22Rv1 (cell line): ENCODE results near the gene COLQ.

ENCODE experiments used
- H3K27ac ChIP-seq: fragments of 450-650 bp; 2 replicates; pipeline ENCODE4 v1.5.1; 2017
- CTCF ChIP-seq: fragments of 450-650 bp; IDR thresholded peaks from 2 replicates; pipeline ENCODE4 v1.5.1; 2017; ENCODE audit warnings: mild to moderate bottlenecking
- ZFX ChIP-seq: fragments of 450-650 bp; IDR thresholded peaks from 2 replicates; pipeline ENCODE4 v1.6.1; 2017; ENCODE audit warnings: antibody characterized with exemption, borderline replicate concordance

Gene COLQ

GRCh38 chr3:15531346-15531745 lies 9.8 kb upstream of the COLQ start:
- TF ChIP-seq CTCF (no peak), ZFX (no peak)
- no peak overlapping the region for H3K27ac ChIP-seq

DNA sequence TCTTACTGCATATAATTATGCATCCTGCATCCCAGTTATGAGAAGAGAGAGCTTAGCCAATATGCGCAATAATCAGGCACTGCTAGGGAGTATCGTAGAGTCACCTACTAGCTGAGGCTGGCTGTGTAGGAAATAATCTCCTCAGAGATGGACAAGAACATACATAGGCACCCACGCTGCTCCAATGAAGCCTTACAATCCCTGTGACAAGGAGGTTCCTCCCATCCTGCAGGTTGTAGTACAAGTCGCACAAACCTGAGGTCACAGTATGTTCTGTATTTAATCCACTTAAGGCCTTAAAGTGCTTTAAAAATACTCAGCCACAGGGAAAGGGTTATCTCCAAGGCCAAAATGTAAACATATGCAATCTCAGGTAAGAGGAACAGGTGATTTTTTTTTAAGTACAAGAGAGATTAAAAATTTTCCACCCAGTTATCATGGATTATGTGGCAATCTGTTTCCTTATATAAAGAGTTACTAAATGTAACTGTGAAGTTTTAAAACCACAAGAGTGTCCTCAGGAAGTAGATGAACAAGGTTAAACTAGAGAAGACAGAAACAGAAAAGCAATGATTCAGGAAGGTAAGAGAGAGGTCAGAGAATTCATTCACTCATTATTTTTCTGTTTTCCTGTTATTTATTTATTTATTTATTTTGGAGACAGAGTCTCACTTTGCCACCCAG lies 7.5 kb upstream of the COLQ start:
- peak overlapping the region; percentile 25; the same call in 1 of the 2 replicates for H3K27ac ChIP-seq
- TF ChIP-seq ZFX (no peak), CTCF (no peak)

- no peak overlapping the region for H3K27ac ChIP-seq
- no peak for TF ChIP-seq ZFX
Measured at GRCh38 chr3:15527031-15527459, 5.5 kb upstream of the COLQ start.

GRCh38 chr3:15525790-15526189 lies 4.3 kb upstream of the COLQ start:
- H3K27ac ChIP-seq = no peak overlapping the region
- TF ChIP-seq CTCF = no peak
- no peak for TF ChIP-seq ZFX

- no peak for TF ChIP-seq ZFX
- TF ChIP-seq CTCF = no peak
- H3K27ac ChIP-seq = no peak overlapping the region
Measured at GRCh38 chr3:15523660-15524417, 2.3 kb upstream of the COLQ start.

- TF ChIP-seq ZFX = no peak
- TF ChIP-seq CTCF = no peak
- no peak overlapping the region for H3K27ac ChIP-seq
Measured at GRCh38 chr3:15522016-15522415, 510 bp upstream of the COLQ start.

DNA sequence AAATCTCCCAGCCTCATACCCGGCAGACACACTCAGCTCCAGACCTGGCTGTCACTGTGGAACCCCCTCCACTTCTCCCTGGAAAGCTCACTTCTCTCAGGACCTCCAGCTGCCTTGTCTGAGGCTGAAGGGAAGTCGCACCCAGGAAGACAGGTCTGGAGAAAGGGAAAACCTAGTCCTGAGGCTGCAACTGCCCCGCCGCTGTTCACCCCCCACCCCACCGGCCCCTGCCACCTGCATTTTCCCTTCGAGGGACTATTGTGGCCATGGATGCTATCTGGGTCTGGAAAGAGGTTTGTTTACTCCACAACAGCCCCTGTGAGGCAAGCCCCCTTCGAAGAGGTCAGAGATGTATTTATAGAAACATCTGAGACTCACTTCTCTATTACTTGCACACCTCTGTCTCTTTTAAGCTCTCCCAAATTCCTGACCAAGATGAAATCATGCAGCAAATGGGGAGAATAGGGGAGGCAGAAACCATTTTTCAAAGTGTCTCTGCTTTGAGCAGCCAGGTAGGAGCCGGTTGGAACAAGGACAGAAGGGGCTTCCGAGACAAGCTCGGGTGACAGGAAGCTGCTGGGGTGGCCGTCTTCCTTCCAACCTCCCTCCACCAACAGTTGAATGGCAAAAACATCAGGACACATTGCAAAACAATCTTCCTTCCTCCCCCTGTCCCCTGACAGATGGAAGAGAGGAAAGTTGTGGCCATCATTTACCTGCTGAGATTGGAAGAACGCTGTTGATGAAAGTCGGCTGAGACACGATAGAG lies 518 bp downstream of the COLQ start:
- H3K27ac ChIP-seq = no peak overlapping the region
- TF ChIP-seq CTCF = no peak
- no peak for TF ChIP-seq ZFX
